K562 (cell line): ENCODE results near the gene MOSPD3. TPM values are rescaled to one million over a fixed set of nuclear protein-coding genes. Genes with fewer than 3 reads are reported as not detected.

ENCODE experiments used
- ATF1 ChIP-seq, 2 experiments: fragments of 450-650 bp in 1 of 2; IDR thresholded peaks; 2 replicates each; pipeline ENCODE4 v1.6.1; 2016; ENCODE audit warnings: missing compliant biosample characterization in 1 of 2, missing genetic modification characterization in 1 of 2
- EP400 ChIP-seq: fragments of 450-650 bp; IDR thresholded peaks from 2 replicates; pipeline ENCODE4 v1.6.1; 2017; ENCODE audit warnings: antibody characterized with exemption, mild to moderate bottlenecking, moderate library complexity
- ERF ChIP-seq: fragments of 450-650 bp; formaldehyde crosslinking; IDR thresholded peaks from 2 replicates; pipeline ENCODE4 v1.4.0; 2020; ENCODE audit warnings: mild to moderate bottlenecking, mixed read lengths
- FOSL1 ChIP-seq: fragments of 200-800 bp; sonication (Bioruptor generic); conservative IDR thresholded peaks from 2 replicates; pipeline ENCODE4 v1.6.1; 2016; ENCODE audit warnings: missing genetic modification characterization, missing compliant biosample characterization
- HDAC1 ChIP-seq, 2 experiments: fragments of 450-650 bp; IDR thresholded peaks; 2 replicates each; pipeline ENCODE4 v1.6.1; 2016 to 2017; ENCODE audit warnings: inconsistent platforms in 1 of 2, mild to moderate bottlenecking in 1 of 2, moderate library complexity in 1 of 2
- HSF4 ChIP-seq: fragments of 250-450 bp; sonication (Bioruptor Pico); IDR thresholded peaks from 2 replicates; pipeline ENCODE4 v2.1.2; 2022; ENCODE audit warnings: mild to moderate bottlenecking, moderate library complexity, borderline replicate concordance
- ID3 ChIP-seq, 2 experiments: fragments of 250-450 bp in 1 of 2; fragments of 450-650 bp in 1 of 2; sonication (Bioruptor Pico) in 1 of 2; IDR thresholded peaks; 2 replicates each; pipeline versions ENCODE4 v1.6.1 to v1.8.0; 2016 to 2021; ENCODE audit warnings: mild to moderate bottlenecking in 2 of 2, moderate library complexity in 2 of 2, missing compliant biosample characterization in 1 of 2, missing genetic modification characterization in 1 of 2
- JUN ChIP-seq, 2 experiments: sonication (generic) in 1 of 2; formaldehyde crosslinking in 1 of 2; IDR thresholded peaks; 2 replicates each; pipeline versions ENCODE4 v1.6.1 to v1.8.0; 2012 to 2022; ENCODE audit warnings: borderline replicate concordance in 2 of 2, mild to moderate bottlenecking in 2 of 2, improper control_type of control experiment in 1 of 2, low read depth in 1 of 2, low read length in 1 of 2, missing genetic modification reagents in 1 of 2
- KLF1 ChIP-seq: fragments of 450-650 bp; IDR thresholded peaks from 2 replicates; pipeline ENCODE4 v1.6.1; 2016; ENCODE audit warnings: missing genetic modification characterization, missing compliant biosample characterization
- NKRF ChIP-seq: fragments of 450-650 bp; IDR thresholded peaks from 2 replicates; pipeline ENCODE4 v1.6.1; 2016; ENCODE audit warnings: borderline replicate concordance
- PCBP2 ChIP-seq: fragments of 200-400 bp; formaldehyde crosslinking; IDR thresholded peaks from 2 replicates; pipeline ENCODE4 v1.6.1; 2018; ENCODE audit warnings: low read length, low read depth, mild to moderate bottlenecking, moderate library complexity; ENCODE audit not compliant: poor library complexity, severe bottlenecking
- PML ChIP-seq: IDR thresholded peaks from 2 replicates; pipeline ENCODE4 v1.6.1; 2012; ENCODE audit warnings: low read length, inconsistent platforms
- RBM22 ChIP-seq: fragments of 200-400 bp; formaldehyde crosslinking; IDR thresholded peaks from 2 replicates; pipeline ENCODE4 v1.6.1; 2018; ENCODE audit warnings: low read length, low read depth; ENCODE audit not compliant: poor library complexity, severe bottlenecking
- SNAPC5 ChIP-seq: fragments of 250-450 bp; sonication (Bioruptor Pico); IDR thresholded peaks from 2 replicates; pipeline ENCODE4 v1.8.0; 2021; ENCODE audit warnings: moderate library complexity, mild to moderate bottlenecking, inconsistent platforms
- SRSF3 ChIP-seq: fragments of 200-400 bp; formaldehyde crosslinking; IDR thresholded peaks from 2 replicates; pipeline ENCODE4 v1.6.1; 2016; ENCODE audit warnings: mild to moderate bottlenecking, low read length, moderate library complexity; ENCODE audit not compliant: insufficient read depth
- SRSF7 ChIP-seq: fragments of 200-400 bp; formaldehyde crosslinking; optimal IDR thresholded peaks from 2 replicates; pipeline ENCODE3; 2017; ENCODE audit warnings: mild to moderate bottlenecking, low read depth, low read length
- TRIM24 ChIP-seq, 2 experiments: fragments of 450-650 bp; IDR thresholded peaks; 2 replicates each; pipeline ENCODE4 v1.6.1; 2016
- ZBED1 ChIP-seq: IDR thresholded peaks from 2 replicates; pipeline ENCODE4 v1.6.1; 2014
- ZBTB5 ChIP-seq: fragments of 450-650 bp; IDR thresholded peaks from 2 replicates; pipeline ENCODE4 v1.6.1; 2017; ENCODE audit warnings: antibody characterized with exemption
- ZNF512 ChIP-seq: IDR thresholded peaks from 2 replicates; pipeline ENCODE4 v1.6.1; 2016; ENCODE audit warnings: missing genetic modification characterization, missing compliant biosample characterization
- polyA plus RNA-seq, 8 experiments: library from polyadenylated mRNA; depleted of rRNA in 4 of 8; stranded (reverse) in 5 of 8; unstranded in 3 of 8; fragments of >200 nt; fragmentation: Nextera tagmentation in 2 of 8; fragmentation: Illumina TruSeq in 1 of 8; extraction: Ambion mirVana in 2 of 8; extraction: Trizol in 1 of 8; gene quantifications; 2 replicates each; pipeline versions ENCODE4 v1.2.1 to v1.2.3, GENCODE V29; 2011 to 2014; ENCODE audit warnings: inconsistent platforms in 1 of 8, missing spikeins in 1 of 8
- total RNA-seq, 7 experiments: library from RNA; depleted of rRNA in 6 of 7; stranded (reverse); fragments of >200 nt in 6 of 7; fragmentation: Illumina TruSeq in 2 of 7; extraction: Trizol in 2 of 7; gene quantifications; 2 replicates each; pipeline versions ENCODE4 v1.2.1 to v1.2.3, GENCODE V29; 2011 to 2021; ENCODE audit warnings: low replicate concordance in 1 of 7

The MOSPD3 gene
- total and polyA plus RNA-seq, 9 of the 15 experiments (the other 6 are each of a cell fraction or from before 2014, with no cell fraction given), result 1.4 to 32.1 (median 7.3) TPM

- TF ChIP-seq ZBTB5 (0 out of 2 replicates have a peak, but pooled peaks have one; percentile 30), FOSL1 (tag) (peak; percentile 39; the same call in 1 of the 2 replicates), RBM22 (peak; percentile 88), SRSF7 (peak; percentile 74), ZNF512 (tag) (0 out of 2 replicates have a peak, but pooled peaks have one; percentile 41), ERF (CRISPR knock-in tag) (peak; percentile 95), ZBED1 (peak; percentile 67; the same call in 1 of the 2 replicates), PML (peak; percentile 93), SNAPC5 (CRISPR knock-in tag) (peak; percentile 57; the same call in 1 of the 2 replicates), HDAC1 (IDR thresholded peaks at IDR 0.05) (peak in 1 of 2 experiments; percentile 91; a peak in 2 of 4 replicates), PCBP2 (peak; percentile 65), SRSF3 (no peak), KLF1 (0 out of 2 replicates have a peak, but pooled peaks have one; percentile 16), NKRF (peak; percentile 83), HSF4 (CRISPR knock-in tag) (0 out of 2 replicates have a peak, but pooled peaks have one; percentile 32), ATF1 (CRISPR knock-in tag; IDR thresholded peaks at IDR 0.05) (no peak; the same call in 1 of the 2 replicates), ATF1 (tag; IDR thresholded peaks at IDR 0.05) (no peak), TRIM24 (IDR thresholded peaks at IDR 0.05) (peak in 1 of 2 experiments; percentile 87; a peak in 2 of 4 replicates), JUN (IDR thresholded peaks at IDR 0.05; ENCODE audit: borderline replicate concordance, low read depth, low read length) (0 out of 2 replicates have a peak, but pooled peaks have one; percentile 3), JUN (CRISPR knock-in tag; IDR thresholded peaks at IDR 0.05; ENCODE audit: borderline replicate concordance) (peak; percentile 65; the same call in 1 of the 2 replicates), EP400 (peak; percentile 87), ID3 (CRISPR knock-in tag; IDR thresholded peaks at IDR 0.05) (no peak), ID3 (tag; IDR thresholded peaks at IDR 0.05) (peak; percentile 88)
Observed at GRCh38 chr7:100585511-100586265, 26.7 kb upstream of the MOSPD3 start, which contains the start of gene LRCH4 (continued).
